ENCODE measurements around the gene CCNJL. TPM values are rescaled to one million over a fixed set of nuclear protein-coding genes. Genes with fewer than 3 reads are reported as not detected.

CCNJL gene
- polyA plus RNA-seq, 2 of the 4 experiments (the other 2 are of a cell fraction): 7.4 to 16.2 TPM

GRCh38 chr5:160303690-160304089 lies 8.7 kb downstream of the CCNJL start:
- no peak overlapping the region for H3K4me2 ChIP-seq
- DNase-seq (ENCODE audit: low read depth in 1 of 2, low spot score in 1 of 2) (no peak), FAIRE-seq (no peak), ATAC-seq (no peak)
- CTCF ChIA-PET: interaction anchor here (1.1 kb wide), 1 partner anchor 42 kb away, joined by 3 read pairs; no protein-coding TSS in a partner anchor
- TF ChIP-seq TP53 (CRISPR knock-in tag; IDR thresholded peaks at IDR 0.05): no peak
- TF ChIP-seq HEYL (CRISPR knock-in tag; IDR thresholded peaks at IDR 0.05): no peak
- TF ChIP-seq JUN (IDR thresholded peaks at IDR 0.05): no peak
- TF ChIP-seq MYC (IDR thresholded peaks at IDR 0.05; ENCODE audit: borderline replicate concordance, low read length): no peak
- no peak for TF ChIP-seq ZC3H11A (IDR thresholded peaks at IDR 0.05)
- WGBS (ENCODE audit: missing lambda C conversion rate): 82% methylated on average over 3 of the region's 3 CpGs
- H3K4me1 ChIP-seq: no peaks in the 10 kb centered on the region
- POLR2A ChIA-PET: no interaction called here
- H3K27ac ChIP-seq: no peak overlapping the region
- no peak overlapping the region for H3K4me3 ChIP-seq
- no peaks in the 10 kb centered on the region for H3K9me3 ChIP-seq

- Histone ChIP-seq H3K4me3 (no peak overlapping the region), H3K9me3 (no peaks in the 10 kb centered on the region), H3K4me2 (no peak overlapping the region), H3K4me1 (no peaks in the 10 kb centered on the region), H3K27ac (no peak overlapping the region)
- WGBS (ENCODE audit: missing lambda C conversion rate): 97% methylated on average over 10 of the region's 10 CpGs
- POLR2A ChIA-PET: no interaction called here
- CTCF ChIA-PET: interaction anchor here (0.6 to 3.2 kb wide), 2 partner anchors 27 to 47 kb away, joined by 4 to 11 read pairs; no protein-coding TSS in a partner anchor
- ATAC-seq (no peak), DNase-seq (ENCODE audit: low read depth in 1 of 2, low spot score in 1 of 2) (no peak), FAIRE-seq (no peak)
- TF ChIP-seq GATA3 (IDR thresholded peaks at IDR 0.05; ENCODE audit: borderline replicate concordance): no peak
- TF ChIP-seq CTCF (IDR thresholded peaks at IDR 0.05): no peak
- TF ChIP-seq BCL3 (IDR thresholded peaks at IDR 0.05): no peak
- TF ChIP-seq FOSL2 (IDR thresholded peaks at IDR 0.05): no peak
- no peak for TF ChIP-seq FOSL2 (CRISPR knock-in tag; IDR thresholded peaks at IDR 0.05)
- no peak for TF ChIP-seq CEBPB (IDR thresholded peaks at IDR 0.05)
- TF ChIP-seq REST (IDR thresholded peaks at IDR 0.05): no peak
- TF ChIP-seq HDAC2 (IDR thresholded peaks at IDR 0.05): no peak
- no peak for TF ChIP-seq RNF2 (IDR thresholded peaks at IDR 0.05; ENCODE audit: borderline replicate concordance, low read depth)
- no peak for TF ChIP-seq CBX8 (IDR thresholded peaks at IDR 0.05)
- no peak for TF ChIP-seq POLR2A (IDR thresholded peaks at IDR 0.05; ENCODE audit: low read length)
- no peak for TF ChIP-seq RCOR1 (IDR thresholded peaks at IDR 0.05; ENCODE audit: low read depth, low read length)
- TF ChIP-seq HMGXB4 (CRISPR knock-in tag; IDR thresholded peaks at IDR 0.05; ENCODE audit: borderline replicate concordance): no peak
- TF ChIP-seq HOXB13 (CRISPR knock-in tag; IDR thresholded peaks at IDR 0.05; ENCODE audit: low read depth): no peak
- no peak for TF ChIP-seq MAX (IDR thresholded peaks at IDR 0.05)
- TF ChIP-seq ZNF302 (CRISPR knock-in tag; IDR thresholded peaks at IDR 0.05): no peak
- TF ChIP-seq FOSB (CRISPR knock-in tag; IDR thresholded peaks at IDR 0.05): no peak
- no peak for TF ChIP-seq E2F6 (IDR thresholded peaks at IDR 0.05; ENCODE audit: borderline replicate concordance, low read depth)
- TF ChIP-seq HOXB5 (CRISPR knock-in tag; IDR thresholded peaks at IDR 0.05): no peak
Measured at GRCh38 chr5:160298189-160298588, 14.2 kb downstream of the CCNJL start.

Measured in A549 (cell line).